Sigmoid colon (tissue), 4 donors: ENCODE data around the gene RNF212.

Source experiments
- CTCF ChIP-seq, 4 experiments: fragments of 450-650 bp in 3 of 4; fragments of 200-600 bp in 1 of 4; IDR thresholded peaks; one replicate each; pipeline ENCODE4 v1.5.1; 2016 to 2019; ENCODE audit warnings: antibody characterized with exemption in 4 of 4, mild to moderate bottlenecking in 3 of 4, moderate library complexity in 2 of 4
- EP300 ChIP-seq, 4 donors: sonication (generic); formaldehyde crosslinking; IDR thresholded peaks; one replicate each; pipeline ENCODE4 v1.6.1; 2017; ENCODE audit warnings: antibody characterized with exemption in 4 of 4
- POLR2A ChIP-seq, 2 donors: fragments of 450-650 bp; IDR thresholded peaks; one replicate each; pipeline ENCODE4 v1.6.1; 2016; ENCODE audit warnings: antibody characterized with exemption in 2 of 2, mild to moderate bottlenecking in 2 of 2, moderate library complexity in 2 of 2
- POLR2AphosphoS5 ChIP-seq, 4 donors: sonication (generic); formaldehyde crosslinking; IDR thresholded peaks; one replicate each; pipeline ENCODE4 v1.6.1; 2017; ENCODE audit warnings: antibody characterized with exemption in 4 of 4

DNA sequence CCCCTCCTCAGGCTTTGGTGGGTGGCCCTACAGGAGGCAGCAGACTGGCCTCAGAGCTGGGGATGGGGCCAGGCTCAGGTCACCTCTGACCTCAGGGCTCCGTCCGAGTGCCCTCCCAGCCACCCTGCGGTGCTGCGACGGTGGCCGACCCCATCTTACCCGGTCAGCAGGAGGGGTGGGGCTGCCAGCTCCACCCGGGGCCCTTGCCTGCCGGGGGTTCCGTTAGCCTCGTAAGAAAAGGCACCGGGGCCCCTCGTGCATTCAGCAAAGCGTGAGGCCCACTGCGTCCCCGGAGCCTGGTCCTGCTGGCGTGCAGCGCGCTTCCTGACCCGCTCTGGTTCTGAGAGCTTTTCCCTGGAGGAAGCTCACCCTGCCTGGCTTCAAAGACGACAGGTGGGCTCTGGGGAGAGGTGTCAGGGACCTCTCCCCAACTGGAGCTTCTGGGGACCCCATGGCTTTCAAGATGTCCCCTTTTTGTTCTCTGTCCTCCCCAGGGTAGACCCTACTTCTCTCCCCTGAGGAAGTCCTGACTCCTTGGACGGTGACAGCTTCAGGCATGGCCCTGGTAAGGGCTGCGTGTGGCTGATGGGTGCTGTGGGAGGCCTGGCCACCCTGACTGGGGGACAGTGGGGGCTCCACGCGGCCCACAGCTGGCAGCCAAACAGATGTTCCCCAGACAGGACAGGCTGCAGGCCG is 86.0 kb downstream of the RNF212 start:
- TF ChIP-seq POLR2A (IDR thresholded peaks at IDR 0.05) (no peak), CTCF (IDR thresholded peaks at IDR 0.05) (no peak), POLR2AphosphoS5 (IDR thresholded peaks at IDR 0.05) (no peak), EP300 (IDR thresholded peaks at IDR 0.05) (no peak)
